ENCODE results near the gene TNKS1BP1.

- TF ChIP-seq CEBPB (IDR thresholded peaks at IDR 0.05; ENCODE audit: low read depth, low read length) (no peak), RBBP5 (IDR thresholded peaks at IDR 0.05; ENCODE audit: borderline replicate concordance, low read depth, low read length) (peak; percentile 47; the same call in 1 of the 2 replicates), CHD2 (IDR thresholded peaks at IDR 0.05; ENCODE audit: low read length) (no peak), CTCF (IDR thresholded peaks at IDR 0.05; ENCODE audit: control extremely low read depth in 1 of 3, insufficient read depth in 1 of 3, low read depth in 1 of 3, low read length in 3 of 3) (no peak), MAX (IDR thresholded peaks at IDR 0.05) (no peak), POLR2A (IDR thresholded peaks at IDR 0.05; ENCODE audit: control extremely low read depth in 1 of 2, low read depth in 2 of 2, low read length in 2 of 2) (peak; percentile 52 to 83), RAD21 (IDR thresholded peaks at IDR 0.05 in 1 of 2, conservative IDR thresholded peaks at IDR 0.05 in 1 of 2; ENCODE audit: low read depth in 2 of 2, low read length in 2 of 2) (no peak), POLR2AphosphoS5 (IDR thresholded peaks at IDR 0.05; ENCODE audit: low read depth, low read length) (peak; percentile 84), RFX5 (IDR thresholded peaks at IDR 0.05; ENCODE audit: borderline replicate concordance, low read depth, low read length) (no peak), JUND (IDR thresholded peaks at IDR 0.05; ENCODE audit: low read length) (peak; percentile 82)
Observed at GRCh38 chr11:57311109-57311936, 13.4 kb downstream of the TNKS1BP1 start.
